Liver (tissue), 3 donors: ENCODE measurements around the gene TMEM139.

Source experiments
- CTCF ChIP-seq: fragments of 150-350 bp; IDR thresholded peaks from 2 replicates; pipeline ENCODE4 v1.5.1; 2017; ENCODE audit warnings: improper control_type of control experiment, low read depth, low read length; ENCODE audit not compliant: missing input control
- NR2F2 ChIP-seq: IDR thresholded peaks from 2 replicates; pipeline ENCODE4 v1.6.1; 2016; ENCODE audit warnings: antibody characterized with exemption
- donor health status: healthy.
- donor health status: healthy.

DNA sequence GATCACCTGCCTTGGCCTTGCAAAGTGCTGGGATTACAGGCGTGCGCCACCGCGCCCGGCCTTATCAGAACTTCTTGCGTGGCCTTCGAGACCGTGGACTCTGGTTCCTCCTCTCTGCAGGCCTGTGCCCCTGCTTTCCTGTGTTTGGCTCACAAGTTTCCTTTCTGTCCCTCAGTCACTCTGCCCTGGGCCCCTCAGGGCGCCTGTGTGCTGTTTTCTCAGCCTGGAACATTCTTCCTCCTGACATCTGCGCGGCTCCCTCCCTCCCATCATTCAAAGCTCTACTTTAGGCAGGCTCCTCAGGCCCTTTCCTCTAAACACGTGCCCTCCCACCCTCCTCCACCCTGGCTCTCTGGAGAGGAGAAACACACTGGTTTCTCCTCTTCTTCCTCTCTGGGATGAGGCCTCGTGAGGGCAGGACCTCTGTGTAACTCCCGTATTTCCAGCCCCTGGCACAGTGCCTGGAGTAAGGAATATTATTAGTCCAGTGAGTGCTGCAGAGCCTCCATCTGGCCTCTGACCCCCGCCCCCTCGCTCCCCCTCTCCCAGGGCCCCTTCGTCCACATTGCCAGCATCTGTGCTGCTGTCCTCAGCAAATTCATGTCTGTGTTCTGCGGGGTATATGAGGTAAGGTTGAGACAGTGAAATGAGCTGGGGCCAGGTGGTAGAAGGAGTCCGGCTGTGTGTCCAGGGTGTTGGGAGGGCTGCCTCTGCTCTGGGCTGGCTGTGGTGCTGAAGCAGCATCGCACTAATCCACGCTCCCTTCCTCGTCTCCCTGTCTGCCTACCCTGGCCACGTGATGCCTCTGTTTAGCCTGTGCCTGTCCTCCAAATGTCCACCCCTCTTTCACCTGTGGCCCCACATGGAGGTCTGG is 38.2 kb downstream of the TMEM139 start:
- TF ChIP-seq CTCF (no peak), NR2F2 (peak; percentile 87)
